ENCODE data around the gene EHD3.

GRCh38 chr2:31249009-31249690, 15.2 kb downstream of the EHD3 start:
- no peak for TF ChIP-seq ZBTB7A (IDR thresholded peaks at IDR 0.05; ENCODE audit: low read depth)
- TF ChIP-seq TAF1 (IDR thresholded peaks at IDR 0.05; ENCODE audit: low read depth) = no peak
- TF ChIP-seq, protein P1, sequence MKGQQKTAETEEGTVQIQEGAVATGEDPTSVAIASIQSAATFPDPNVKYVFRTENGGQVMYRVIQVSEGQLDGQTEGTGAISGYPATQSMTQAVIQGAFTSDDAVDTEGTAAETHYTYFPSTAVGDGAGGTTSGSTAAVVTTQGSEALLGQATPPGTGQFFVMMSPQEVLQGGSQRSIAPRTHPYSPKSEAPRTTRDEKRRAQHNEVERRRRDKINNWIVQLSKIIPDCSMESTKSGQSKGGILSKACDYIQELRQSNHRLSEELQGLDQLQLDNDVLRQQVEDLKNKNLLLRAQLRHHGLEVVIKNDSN (IDR thresholded peaks at IDR 0.05) = no peak
- TF ChIP-seq, protein P2, sequence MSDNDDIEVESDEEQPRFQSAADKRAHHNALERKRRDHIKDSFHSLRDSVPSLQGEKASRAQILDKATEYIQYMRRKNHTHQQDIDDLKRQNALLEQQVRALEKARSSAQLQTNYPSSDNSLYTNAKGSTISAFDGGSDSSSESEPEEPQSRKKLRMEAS (IDR thresholded peaks at IDR 0.05) = no peak
- no peak for TF ChIP-seq EP300 (IDR thresholded peaks at IDR 0.05; ENCODE audit: borderline replicate concordance)
- TF ChIP-seq TEAD4 (IDR thresholded peaks at IDR 0.05) = no peak
- no peak for TF ChIP-seq YY1 (IDR thresholded peaks at IDR 0.05; ENCODE audit: low read depth)
- TF ChIP-seq REST (IDR thresholded peaks at IDR 0.05; ENCODE audit: low read depth) = no peak
- no peak for TF ChIP-seq RAD21 (IDR thresholded peaks at IDR 0.05; ENCODE audit: low read depth)
- TF ChIP-seq FOXM1 (IDR thresholded peaks at IDR 0.05; ENCODE audit: borderline replicate concordance, low read depth) = no peak
- no peak for TF ChIP-seq EGR1 (IDR thresholded peaks at IDR 0.05)
- TF ChIP-seq TCF12 (IDR thresholded peaks at IDR 0.05; ENCODE audit: low read depth) = no peak
